ENCODE data around the gene FLRT2.

FLRT2 gene

GRCh38 chr14:85564841-85565527 lies 35.0 kb downstream of the FLRT2 start:
- DNase-seq (ENCODE audit: low read depth, low spot score), result no peak

GRCh38 chr14:85565862-85566296 lies 35.9 kb downstream of the FLRT2 start:
- DNase-seq (ENCODE audit: low read depth, low spot score), result no peak

DNA sequence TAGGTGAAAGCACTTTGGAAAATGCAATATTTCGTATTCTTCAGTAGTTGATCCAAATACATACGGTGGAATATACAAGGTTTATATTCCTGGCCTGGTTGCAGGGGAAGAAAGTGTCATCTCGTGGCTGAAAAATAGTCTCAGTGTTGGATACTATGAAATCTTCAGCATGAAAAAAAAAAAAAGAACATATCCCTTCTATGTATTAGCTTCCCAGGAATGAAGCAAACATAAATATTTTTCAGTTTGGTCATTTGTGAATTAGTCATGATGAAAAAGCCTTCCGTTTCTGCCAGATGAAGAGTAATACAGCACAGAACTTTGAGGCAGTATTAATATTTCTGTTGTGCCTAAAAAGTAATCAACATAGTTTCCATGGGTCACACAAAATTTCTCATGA lies 36.7 kb downstream of the FLRT2 start:
- no peak for DNase-seq (ENCODE audit: low read depth, low spot score)

GRCh38 chr14:85572011-85572410 lies 42.1 kb downstream of the FLRT2 start:
- DNase-seq (ENCODE audit: low read depth, low spot score), result no peak

GRCh38 chr14:85572845-85573244 lies 42.9 kb downstream of the FLRT2 start:
- DNase-seq (ENCODE audit: low read depth, low spot score), result no peak

DNA sequence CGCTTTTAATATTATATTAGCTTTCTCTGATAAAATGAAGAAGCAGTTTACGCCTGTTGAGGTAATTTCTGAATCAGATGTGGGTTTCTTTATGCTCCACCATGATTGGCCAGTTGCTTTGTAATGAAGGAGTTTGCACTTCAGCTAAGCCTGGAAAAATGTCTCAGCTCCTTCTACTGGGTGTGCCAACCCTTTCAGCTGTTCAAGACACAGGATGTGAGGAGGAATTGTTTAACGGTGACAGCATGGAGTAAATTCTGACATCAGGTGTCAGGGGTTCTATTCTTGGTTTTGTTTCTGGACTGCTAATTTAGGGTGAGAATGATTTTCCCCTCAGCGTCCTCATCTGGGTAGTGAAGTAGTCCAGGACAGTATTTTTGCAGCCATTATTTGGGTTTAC lies 43.5 kb downstream of the FLRT2 start:
- DNase-seq (ENCODE audit: low read depth, low spot score), result no peak

GRCh38 chr14:85574853-85575616 lies 45.1 kb downstream of the FLRT2 start:
- no peak for DNase-seq (ENCODE audit: low read depth, low spot score)

- no peak for DNase-seq (ENCODE audit: low read depth, low spot score)
Observed at GRCh38 chr14:85575617-85575898, 45.6 kb downstream of the FLRT2 start.

DNA sequence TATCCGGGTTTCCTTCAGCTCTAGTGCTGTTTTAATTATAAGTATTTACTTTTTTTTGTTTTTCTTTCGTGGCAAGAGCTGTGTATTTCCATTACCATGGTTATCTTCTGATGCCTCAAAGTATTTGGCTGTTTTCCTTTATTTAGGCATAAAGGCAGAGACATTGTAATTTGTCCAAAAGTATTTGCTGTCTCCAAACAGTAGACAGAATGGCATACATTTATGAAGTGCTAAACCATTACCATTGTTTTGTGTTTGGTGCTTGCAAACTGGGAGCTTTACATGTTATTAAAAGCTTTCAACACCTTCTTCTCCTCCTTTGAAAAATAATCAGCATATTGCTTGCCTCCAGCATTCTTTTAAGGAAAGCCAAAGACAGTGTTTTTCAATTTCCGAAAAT lies 46.3 kb downstream of the FLRT2 start:
- no peak for DNase-seq (ENCODE audit: low read depth, low spot score)

GRCh38 chr14:85576848-85577542 lies 47.1 kb downstream of the FLRT2 start:
- DNase-seq (ENCODE audit: low read depth, low spot score), result no peak

DNA sequence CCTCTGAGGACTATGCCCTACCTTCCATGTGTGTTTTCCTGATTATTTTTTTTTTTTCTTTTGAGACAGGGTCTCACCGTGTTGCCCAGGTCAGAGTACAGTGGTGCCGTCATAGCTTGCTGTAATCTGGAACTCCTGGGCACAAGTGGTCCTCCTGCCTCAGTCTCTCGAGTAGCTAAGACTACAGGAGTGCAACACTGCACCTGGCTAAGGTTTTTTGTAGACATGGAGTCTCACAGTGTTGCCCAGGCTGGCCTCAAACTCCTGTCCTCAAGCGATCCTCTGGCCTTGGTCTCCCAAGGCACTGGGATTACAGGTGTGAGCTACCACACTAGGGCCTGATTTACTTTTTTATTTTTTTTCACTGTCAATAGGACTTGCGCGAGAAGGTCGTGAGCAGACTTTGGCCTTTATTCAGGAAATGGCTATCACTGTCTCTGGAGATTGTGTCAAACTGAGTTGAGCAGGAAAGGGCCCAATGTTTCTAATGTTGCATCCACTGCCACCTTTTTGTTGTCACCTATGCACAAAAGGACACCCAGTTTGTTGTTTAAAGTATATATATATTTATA lies 47.7 kb downstream of the FLRT2 start:
- DNase-seq (ENCODE audit: low read depth, low spot score), result no peak

GRCh38 chr14:85578357-85578756 lies 48.4 kb downstream of the FLRT2 start:
- DNase-seq (ENCODE audit: low read depth, low spot score), result no peak

GRCh38 chr14:85578930-85579329 lies 49.0 kb downstream of the FLRT2 start:
- no peak for DNase-seq (ENCODE audit: low read depth, low spot score)

DNA sequence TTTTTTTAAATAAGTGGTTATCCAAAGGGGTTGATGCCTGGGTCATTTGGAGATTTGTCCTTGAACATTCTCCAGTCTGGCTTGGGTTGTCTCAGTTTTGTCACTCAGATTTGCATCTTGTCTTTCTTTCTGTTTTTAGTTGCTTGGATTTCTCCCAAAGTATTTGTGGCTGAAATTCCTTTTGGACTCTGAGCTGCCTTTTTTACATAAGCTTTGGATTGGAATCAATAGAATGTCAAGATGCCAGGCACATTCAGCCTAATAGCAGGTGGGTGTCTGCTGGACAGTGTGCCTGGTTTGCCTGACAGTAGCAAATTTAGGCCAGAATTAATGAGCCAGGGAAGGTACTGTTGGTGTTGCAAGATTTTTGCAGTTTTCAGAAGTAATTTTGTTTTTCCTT lies 50.0 kb downstream of the FLRT2 start:
- DNase-seq (ENCODE audit: low read depth, low spot score), result no peak

- DNase-seq (ENCODE audit: low read depth, low spot score), result no peak
Observed at GRCh38 chr14:85580536-85581140, 50.7 kb downstream of the FLRT2 start.

DNA sequence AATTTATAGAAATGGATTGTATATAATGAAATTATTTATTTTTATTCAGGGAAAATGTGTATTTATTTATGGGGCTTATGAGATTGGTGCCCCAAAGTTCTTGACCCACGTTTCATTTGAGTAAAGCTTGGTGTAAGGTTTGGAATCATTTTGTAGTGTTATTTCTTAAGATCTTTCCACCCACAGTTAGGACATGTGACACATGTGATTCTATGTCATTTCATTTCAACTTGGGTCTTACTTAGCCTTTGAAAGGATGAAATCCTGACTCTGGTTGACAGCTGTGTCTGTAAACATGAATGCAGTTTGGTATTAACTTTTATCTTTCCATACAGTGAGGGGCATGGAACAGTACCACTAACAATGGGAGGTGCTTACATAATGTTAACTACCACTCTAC lies 51.7 kb downstream of the FLRT2 start:
- DNase-seq (ENCODE audit: low read depth, low spot score), result no peak

DNA sequence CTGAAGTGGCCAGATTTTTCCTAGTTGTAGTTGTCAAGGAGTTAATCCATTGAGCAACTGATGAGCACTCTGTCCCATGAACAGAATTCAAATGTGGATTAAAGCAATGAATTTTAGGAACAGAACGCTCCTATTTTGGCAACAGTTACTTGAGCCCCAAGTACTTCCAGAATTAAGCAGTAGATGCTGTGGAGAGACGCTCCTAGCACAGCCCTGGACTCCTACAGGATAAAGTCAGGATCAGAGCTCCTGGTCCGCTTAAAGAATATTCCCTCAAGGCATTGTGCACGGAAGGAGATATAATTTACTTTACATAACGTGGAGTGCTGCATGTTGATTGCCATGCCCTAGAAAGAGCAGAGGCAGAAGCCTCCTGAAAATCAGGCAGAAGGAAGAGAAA lies 53.4 kb downstream of the FLRT2 start:
- DNase-seq (ENCODE audit: low read depth, low spot score), result no peak

DNA sequence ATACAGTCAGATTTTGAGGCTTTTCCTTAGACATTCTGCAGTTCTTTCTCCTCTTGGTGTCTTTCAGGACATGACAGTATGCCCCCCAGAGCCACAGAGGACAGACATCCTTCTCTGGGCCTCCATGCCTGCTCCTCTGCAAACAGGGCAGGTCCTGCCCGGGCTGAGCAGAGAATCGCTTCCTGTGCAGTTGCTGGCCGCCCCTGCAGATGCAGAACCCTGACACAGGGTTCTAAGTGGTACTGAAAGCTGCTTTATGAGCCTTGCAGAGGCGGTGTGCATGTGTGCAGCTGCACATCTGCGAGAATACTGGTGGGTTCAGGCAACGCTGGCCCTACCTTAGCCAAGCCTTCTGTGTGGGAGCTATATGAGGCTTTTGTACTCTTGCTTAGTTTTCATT lies 54.5 kb downstream of the FLRT2 start:
- DNase-seq (ENCODE audit: low read depth, low spot score), result no peak

DNA sequence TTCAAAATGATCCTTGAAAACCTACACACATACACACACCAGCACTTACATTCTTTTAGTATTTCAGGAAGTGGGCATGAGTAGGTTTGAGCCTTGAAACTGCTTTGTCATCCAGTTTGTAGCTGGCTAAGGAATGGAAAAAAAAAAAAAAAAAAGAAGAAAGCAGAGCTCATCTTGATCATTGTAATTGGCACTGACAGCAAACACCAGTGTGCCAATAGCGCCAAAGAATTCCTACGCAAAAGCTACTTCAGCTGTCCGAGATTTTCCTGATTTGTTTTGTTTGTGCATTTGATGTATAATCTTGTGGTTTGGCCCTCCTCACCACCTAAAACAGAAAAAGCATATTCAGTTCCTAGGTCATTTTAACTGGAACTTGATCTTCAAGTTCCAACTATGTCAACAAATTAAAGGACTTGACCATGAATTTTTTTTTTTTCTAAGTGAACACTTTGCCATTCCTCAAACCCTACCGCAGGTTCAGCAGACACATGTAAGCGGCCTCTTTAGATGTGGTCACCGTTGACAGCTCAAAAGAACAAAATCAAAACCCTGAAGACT lies 57.3 kb downstream of the FLRT2 start:
- DNase-seq (ENCODE audit: low read depth, low spot score), result no peak

DNA sequence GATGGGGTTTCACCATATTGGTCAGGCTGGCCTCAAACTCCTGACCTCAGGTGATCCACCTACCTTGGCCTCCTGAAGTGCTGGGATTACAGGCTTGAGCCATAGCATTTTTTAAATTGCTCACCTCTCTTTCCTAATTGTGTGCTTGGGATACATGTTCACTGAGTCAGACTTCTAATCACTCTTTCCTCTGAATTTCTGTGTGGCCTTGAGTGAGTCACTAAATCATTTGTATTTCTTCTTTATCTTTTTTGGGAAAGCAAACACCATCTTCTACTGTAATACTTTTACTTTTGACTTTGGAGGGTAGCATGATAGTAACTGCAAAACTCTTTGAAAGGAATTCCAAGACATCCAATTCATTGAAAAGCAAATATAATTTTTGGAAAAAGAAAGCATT lies 60.8 kb downstream of the FLRT2 start:
- no peak for DNase-seq (ENCODE audit: low read depth, low spot score)

- no peak for DNase-seq (ENCODE audit: low read depth, low spot score)
Observed at GRCh38 chr14:85594217-85594616, 64.3 kb downstream of the FLRT2 start.

- no peak for DNase-seq (ENCODE audit: low read depth, low spot score)
Observed at GRCh38 chr14:85595981-85596380, 66.0 kb downstream of the FLRT2 start.

Measured in brain pericyte (primary cell).